Activated naive CD4-positive, alpha-beta T cell (primary cell): ENCODE results near the gene INO80.
"Not testable (repeated sequence)": the region's sequence is repeated elsewhere in the genome, so short reads cannot be mapped to it uniquely, and the experiment has no call there.

Experiments used
- DNase-seq, 4 experiments: peaks; one replicate each; lab custom pipeline; 2025; lab: John Stamatoyannopoulos, UW

The INO80 gene

DNA sequence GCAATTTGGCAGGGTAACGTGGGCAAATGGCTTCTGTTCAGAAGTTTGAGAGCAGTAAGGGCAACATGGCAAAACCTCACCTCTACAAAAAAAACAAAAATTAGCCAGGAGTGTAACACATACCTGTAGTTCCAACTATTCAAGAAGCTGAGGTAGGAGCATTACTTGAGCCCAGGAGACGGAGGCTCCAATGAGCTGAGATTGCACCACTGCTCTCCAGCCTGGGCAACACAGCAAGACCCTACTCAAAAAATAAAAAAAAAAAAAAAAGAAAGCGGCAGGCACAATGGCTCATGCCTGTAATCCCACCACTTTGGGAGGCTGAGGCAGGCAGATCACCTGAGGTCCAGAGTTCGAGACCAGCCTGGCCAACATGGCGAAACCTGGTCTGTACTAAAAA is 5.9 kb upstream of the INO80 start:
- DNase-seq = no peak

DNA sequence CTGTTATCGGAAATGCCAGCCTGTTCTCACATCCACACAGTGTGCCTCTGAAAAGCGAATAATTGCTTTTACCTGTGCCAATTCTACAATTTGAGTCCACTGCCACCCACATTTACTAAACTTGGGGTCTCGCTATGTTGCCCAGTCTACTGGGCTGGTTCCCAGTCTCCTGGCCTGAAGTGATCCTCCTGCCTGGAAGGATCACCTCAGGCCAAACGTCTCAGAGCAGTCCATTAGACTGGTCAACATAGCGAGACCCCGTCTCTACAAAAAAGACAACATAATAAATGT is 827 bp upstream of the INO80 start:
- DNase-seq = peak in 1 of 4 experiments; percentile 23

DNA sequence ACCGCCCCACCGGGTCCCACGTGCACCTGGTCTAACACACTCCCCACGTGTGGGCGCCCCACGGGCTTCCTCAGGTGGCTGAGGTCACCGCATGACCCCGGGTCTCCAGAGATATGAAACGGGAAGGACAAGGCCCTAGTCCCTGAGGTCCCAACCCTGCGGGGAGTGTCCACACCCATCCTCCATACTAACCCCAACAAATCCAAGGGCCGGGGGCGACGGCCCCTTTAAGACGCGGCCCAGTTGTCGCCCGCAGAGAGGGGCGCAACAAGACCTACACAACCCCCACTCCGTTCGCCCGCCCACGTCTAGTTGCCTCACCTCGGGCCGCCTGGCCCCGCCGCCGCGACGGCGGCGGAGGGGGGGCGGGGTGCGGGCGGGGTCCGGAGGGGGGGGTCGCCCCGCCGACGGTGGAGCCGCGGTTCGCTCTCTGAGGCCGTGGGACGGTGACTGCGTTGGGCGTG is 396 bp downstream of the INO80 start:
- DNase-seq = peak; percentile 52 to 61 (median 60)

DNA sequence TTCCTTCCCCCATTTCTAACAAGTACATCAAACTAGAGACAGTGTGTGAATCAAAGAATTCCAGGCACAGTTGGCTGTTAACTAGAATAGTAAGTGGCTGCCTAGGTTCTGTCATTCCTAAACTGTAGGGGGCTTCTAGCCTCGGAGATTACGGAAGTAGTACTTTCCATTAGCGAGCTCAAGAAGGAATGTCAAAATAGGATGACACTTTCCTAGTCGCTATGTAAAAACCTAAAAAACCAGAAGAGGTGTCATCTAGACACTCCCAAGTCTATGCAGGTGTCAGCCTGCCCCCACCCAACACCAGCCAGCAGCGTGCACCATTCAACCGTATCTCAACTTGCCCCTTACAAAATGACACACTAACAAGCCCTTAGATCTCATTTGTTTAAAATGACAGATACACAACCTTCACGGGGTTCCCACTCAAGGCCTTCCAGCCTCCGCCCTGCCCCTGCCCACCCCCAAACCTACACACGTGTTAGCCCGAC is 874 bp downstream of the INO80 start:
- no peak for DNase-seq

DNA sequence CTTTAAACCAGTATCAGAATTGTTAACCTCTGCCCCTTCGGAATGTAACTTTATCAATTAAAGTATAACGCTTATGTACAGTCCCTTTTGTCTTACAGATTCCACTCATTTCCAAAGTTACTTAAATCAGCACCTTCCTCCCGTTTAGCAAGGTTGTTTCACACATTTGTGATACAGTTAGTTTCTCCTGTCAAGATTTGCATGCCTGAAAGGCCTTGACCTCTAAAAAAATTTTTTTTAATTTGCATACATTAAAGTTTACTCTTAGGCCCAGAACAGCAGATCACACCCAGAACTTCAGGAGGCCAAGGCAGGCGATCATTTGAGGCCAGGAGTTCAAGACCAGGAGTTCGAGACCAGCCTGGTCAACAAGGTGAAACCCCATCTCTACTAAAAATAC is 9.1 kb downstream of the INO80 start:
- DNase-seq = no peak

DNA sequence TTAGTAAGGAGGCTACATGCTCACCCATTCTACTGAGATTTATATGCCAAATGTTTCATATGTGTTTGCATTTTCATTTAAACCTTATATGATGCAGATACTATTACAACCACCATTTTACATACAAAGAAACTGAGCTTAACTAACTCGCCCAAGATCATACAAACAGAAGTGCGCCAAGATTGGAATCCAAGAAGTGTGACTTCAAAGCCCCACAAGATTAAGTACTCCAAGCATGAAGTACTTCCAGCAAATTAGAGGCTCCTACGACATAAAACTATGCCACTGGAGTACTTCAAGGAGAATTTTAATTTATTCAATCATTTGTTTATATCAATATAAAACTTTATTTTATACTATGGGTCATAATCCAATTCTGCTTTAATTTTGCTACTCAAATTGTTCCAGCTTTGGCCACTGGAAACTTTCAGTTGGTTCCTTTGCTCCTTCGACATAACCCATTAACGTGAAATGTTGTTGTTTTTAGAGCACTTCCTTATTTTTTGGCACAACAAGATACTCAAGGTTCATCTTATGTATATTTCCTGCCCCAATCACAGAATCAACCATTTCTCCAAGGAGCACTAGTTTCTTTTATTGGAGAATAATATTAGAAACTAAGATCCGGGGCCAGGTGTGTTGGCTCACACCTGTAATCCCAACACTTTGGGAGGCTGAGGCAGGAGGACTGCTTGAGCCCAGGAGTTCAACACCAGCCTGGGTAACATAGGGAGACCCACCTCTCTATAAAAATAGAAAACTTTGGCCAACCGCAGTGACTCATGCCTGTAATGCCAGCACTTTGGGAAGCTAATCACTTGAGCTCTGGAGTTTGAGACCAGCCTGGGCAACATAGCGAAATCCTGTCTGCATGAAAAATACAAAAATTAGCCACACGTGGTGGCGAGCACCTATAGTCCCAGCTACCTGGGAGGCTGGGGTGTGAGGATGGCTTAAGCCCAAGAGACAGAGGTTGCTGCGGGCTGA is 10.4 kb downstream of the INO80 start:
- DNase-seq = no peak

DNA sequence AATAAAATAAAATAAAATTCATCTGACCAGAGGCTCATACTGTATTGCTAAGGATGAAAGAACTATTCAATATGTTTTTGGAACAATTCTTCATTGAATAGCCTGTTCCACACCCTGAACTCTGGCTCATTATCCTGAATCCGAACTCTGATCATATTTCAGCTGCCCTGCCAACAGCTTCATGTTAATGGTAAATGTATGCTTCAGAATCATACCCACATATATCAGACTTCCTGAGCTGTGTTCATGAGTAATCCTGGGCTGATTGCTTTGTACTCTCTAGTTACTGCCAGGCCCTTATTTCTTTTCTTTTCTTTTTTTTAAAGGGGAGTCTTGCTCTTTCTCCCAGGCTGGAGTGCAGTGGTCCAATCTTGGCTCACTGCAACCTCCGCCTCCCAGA is 11.8 kb downstream of the INO80 start:
- no peak for DNase-seq

DNA sequence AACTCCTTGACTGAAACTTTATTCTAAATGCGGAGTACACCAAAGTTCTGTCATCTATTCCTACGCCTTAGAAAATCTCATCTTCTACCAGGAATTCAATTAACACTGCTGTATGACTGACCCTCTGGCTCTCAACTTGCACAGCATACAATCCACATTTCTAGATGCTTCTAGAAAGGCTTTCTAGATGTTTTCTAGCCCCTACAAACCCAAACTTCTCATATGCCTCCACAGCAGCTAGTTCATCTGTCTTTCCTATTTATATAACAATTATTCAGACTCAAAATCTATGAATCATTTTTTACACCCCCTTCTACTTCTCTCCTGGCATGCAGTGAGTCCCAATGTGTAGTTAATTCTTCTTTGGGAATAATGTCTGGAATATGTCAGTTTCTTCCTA is 13.2 kb downstream of the INO80 start:
- DNase-seq = no peak

DNA sequence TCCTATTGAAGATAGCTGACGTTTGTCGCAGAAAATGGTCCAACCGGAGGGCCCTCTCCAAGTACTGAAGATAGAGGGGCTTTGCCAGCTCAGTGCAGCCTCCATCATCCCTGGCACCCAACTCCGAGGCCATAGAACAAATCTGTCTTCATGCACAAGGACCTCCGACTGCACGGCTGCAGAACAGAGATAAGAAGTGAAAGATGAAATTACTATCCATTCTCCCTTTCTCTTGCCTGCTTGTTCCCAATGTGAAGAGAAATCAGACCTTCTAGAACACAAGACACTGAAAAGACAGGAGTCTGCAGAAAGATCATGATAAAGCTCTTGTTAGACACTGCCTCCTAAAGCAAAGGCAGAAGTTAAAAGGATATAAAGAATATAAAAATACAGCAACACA is 19.9 kb downstream of the INO80 start:
- DNase-seq = no peak

DNA sequence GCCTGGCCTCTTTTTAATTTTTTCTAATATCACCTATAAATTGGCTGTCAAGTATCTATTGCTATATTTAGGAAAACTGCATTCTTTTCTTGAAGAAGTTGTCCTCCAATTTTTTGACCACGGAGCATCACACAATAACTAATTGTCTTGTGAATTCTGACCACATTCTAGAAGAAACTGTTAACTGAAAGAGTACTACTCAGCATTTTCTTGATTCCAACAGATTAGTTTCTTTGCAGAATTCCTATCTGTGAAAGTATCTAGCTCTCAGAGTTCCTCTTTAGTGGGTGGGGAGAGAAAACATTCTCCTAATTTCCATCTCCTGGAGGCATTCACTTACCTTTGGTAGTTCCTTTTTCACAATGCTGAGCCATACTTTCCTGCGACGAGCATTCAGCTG is 31.1 kb downstream of the INO80 start:
- DNase-seq = no peak

DNA sequence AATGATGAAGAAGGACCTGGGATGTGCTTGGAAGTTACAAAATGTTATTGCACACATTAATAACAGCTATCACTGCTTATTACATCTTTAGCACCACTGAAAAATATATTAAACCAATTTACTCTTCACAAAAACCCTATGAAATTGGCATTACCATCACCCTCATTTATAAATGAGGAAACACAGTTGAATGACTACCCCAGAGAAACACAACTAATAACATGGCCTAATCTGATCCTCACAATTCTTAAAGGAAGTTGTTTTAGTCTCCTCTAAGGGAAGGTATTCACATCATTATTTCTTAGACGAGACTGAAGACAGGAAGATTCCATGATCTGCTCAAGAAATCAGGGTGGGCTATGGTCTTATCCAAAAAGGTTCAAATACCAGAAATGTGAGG is 35.9 kb downstream of the INO80 start:
- DNase-seq = no peak

DNA sequence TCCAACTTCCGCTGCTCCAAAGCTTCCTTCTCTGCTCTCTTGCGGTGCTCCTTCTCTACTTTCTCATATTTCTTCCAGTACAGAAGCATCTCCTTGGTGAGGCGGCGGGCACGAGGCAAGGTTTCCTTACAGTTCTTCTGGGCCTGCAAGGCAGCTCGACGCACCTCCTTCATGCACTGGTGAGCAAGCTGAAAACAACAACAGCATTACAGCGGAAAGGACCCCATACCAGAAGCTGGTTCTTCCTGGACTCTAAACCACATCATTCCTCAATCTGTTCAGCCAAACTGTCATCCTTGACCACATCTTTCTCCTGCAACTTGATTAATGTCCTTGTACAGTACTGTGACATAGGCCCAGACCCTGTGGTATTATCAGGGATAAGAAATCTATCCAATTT is 36.4 kb downstream of the INO80 start:
- DNase-seq = no peak

DNA sequence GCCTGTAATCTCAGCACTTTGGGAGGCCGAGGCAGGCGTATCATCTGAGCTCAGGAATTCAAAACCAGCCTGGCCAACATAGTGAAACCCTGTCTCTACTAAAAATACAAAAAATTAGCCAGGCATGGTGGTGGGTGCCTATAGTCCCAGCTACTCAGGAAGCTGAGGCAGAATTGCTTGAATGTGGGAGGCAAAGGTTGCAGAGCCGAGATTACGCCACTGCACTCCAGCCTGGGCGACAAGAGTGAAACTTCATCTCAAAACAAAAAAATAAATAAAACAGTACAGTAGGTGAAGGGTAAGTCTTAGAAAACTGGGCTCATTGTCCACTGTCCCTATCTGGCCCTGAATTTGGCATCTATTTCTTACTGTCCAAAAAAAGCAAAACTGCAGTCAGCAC is 37.2 kb downstream of the INO80 start:
- not testable (repeated sequence) for DNase-seq

DNA sequence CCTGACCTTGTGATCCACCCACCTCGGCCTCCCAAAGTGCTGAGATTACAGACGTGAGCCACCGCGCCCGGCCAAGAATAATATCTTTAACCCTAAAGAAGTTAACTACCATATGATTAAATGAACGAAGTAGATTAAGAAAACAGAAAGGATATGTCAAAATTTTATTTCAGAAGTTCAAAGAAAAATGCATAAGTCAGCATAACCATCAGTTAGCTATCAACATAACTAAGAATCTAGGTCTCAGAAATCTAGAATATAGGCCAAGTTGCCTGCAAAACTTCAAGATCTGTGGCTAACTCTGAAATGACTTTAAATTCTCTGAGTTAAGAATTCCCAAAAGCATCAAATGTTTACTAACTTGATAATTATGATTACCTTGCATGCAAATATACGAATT is 38.0 kb downstream of the INO80 start:
- no peak for DNase-seq

DNA sequence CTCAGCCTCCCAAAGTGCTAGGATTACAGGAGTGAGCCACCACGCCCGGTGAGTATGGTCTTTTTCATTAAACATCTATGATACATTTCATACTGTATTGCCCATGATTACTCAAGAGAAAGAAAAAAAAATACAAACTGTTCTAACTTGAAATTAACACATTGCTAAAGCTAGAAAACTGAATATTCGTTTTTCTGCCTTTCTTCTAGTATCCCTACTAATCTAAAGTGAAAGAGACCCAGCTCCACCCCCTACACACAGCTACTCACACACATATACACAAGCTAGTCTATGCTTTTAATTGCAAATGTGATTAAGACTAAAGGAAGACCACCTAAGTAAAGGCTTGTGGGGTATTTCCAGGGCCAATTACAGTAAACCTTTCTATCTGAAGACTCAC is 43.1 kb downstream of the INO80 start:
- DNase-seq = no peak

DNA sequence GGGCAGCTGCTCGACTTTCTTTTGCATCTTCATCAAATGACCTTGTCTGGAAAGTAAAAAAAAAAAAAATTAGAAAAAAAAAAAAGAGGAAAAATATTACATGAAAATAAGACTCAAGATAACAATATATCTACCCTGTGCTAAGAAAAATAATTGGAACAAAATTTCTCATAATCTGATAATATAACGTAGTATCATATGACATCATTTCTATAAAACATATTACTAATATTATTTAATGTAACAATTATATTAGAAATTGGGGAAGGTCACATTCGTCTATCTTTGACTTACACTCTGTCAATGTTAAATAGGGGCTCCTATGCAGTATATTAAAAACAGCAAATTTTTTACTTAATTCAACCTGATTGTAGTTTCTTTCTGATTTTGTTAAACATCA is 44.1 kb downstream of the INO80 start:
- DNase-seq = no peak

DNA sequence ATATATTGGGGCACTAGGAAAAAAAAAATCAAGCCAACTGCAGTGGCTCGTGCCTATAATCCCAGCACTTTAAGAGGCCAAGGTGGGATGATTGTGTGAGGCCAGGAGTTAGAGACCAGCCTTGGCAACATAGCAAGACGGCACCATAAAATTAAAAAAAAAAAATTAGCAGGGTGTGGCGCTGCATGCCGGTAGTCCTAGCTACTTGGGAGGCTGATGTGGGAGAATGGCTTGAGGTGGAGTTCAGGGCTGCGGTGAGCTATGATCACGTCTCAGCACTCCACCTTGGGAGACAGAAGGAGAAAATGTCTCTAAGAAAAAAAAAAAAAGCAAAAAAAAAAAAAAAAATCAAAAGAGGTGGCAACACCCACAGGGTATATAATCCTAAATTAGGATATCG is 49.6 kb downstream of the INO80 start:
- no peak for DNase-seq

DNA sequence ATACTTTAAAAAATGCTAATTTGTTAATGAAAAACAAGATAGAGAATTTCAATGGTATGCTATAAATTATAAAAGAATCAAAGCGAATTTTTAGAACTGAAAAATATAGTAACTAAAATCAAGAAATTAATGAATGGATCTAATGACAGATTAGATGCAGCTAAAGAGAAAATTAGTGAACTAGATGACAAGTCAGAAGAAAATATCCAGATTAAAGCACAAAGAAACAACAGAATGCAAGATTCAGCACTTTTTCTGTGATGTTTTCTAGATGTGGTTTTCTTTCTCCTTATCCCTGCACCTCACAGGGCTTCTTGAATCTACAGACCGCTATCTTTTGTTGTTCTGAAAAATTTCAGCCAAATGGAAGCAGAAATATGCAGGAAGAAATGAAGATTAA is 54.4 kb downstream of the INO80 start:
- DNase-seq = no peak

DNA sequence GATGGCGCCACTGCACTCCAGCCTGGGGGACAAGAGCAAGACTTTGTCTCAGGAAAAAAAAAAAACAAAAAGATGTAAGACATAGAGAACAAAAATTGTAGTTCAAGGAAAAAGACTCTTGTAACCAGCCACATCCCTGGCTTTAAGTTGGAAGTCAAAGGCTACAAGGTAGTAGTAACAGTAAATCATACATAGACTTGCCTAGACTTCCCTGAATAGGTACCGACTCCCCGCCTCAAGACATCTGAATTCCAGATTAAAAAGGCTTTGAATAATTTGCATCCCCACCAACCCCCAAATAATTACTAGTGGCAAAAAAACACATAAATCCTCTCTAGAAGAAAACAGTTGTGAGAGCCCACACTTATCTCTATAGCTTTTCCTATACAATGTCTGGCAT is 55.6 kb downstream of the INO80 start:
- no peak for DNase-seq

DNA sequence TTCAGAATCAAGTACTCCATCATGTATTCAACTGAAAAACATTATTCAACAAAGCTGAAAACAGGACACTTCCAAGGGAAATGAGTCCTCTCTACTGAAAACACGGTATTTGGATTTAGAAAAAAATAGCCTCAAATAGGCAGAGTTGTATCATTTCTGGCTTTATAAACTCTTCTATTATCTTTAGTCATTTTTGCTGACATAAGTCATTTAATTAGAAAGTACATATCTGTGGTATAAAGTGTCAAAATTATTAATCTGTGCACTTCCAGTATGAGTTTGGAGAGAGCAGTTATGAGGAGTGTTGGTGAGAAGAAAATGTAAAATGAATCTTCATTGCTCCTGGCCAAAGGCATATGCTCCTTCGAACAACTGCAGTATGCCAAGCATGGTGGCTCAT is 59.3 kb downstream of the INO80 start:
- no peak for DNase-seq

DNA sequence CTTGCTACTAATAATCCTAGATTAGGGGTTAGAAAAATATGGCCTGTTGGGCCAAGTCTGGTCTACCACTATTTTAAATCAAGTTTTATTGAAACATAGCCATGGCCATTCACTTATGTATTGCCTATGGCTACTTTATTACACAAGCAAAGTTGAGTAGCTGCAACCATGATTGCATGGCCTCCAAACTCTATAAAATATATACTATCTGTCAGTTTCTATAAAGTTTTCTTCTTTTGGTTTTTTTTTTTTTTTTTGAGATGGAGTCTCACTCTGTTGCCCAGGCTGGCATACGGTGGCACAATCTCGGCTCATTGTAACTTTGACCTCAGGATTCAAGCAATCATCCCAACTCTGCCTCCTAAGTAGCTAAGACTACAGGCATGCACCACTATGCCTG is 60.4 kb downstream of the INO80 start:
- DNase-seq = no peak

DNA sequence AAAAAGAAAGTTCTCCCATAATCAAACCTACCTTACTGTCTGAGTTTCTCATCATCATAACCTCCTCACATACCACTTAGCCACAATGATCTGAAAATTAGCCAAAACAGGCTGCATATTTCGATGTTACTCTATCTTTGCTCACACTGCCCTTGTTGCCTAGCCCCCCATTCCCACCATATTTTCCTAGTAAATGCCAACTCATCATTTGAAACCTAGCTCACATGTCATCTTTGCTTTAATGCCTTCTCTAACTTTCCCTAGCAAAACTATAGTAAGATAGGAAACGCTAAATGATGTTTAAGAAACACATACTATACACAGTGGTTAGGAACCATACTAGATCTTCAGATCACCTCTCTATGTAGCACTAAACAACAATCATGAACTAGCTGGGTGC is 64.9 kb downstream of the INO80 start:
- DNase-seq = no peak

DNA sequence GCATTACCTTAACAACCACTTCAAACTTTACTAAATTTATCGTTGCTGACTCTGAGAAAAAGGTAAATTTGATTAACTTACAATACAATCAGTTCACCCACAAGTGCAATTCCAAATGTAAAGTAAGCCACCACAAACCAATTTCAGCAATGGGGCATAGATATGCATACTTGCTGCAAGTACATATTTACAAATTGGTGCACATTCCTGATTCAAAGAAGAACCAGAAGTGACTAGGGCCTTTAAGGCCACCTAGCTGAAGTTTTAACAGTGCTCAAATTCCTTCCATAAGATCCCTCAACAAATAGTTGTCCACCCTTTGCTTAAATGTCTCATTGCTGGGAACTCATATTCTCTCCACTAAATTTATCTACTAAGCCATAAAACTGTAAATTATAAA is 67.2 kb downstream of the INO80 start:
- DNase-seq = no peak

DNA sequence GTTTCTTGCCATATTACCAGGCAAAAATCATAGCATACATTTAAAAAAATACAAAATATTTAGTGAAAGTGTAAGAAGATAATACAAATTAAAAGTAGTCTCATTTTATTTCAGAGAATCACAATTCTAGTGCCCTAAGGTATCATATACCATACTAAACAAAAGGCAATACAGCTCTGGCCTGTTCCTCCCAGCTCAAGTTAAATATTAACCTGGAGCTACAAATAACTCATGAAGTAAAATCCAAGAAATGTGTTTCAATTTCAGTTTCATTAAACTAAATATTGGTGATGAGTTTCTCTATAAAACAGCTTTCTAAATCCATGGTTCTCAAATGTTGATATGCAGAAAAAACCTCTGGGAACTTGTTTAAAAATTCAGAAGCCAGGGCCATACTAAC is 67.7 kb downstream of the INO80 start:
- DNase-seq = no peak
